Gastroesophageal sphincter (tissue), 3 donors: ENCODE measurements around the gene CPNE4.

Experiments used
- EP300 ChIP-seq: sonication (generic); formaldehyde crosslinking; IDR thresholded peaks from one replicate; pipeline ENCODE4 v1.6.1; 2017; ENCODE audit warnings: antibody characterized with exemption, mild to moderate bottlenecking
- POLR2A ChIP-seq, 2 donors: fragments of 450-650 bp; IDR thresholded peaks; one replicate each; pipeline ENCODE4 v1.6.1; 2017; ENCODE audit warnings: antibody characterized with exemption in 2 of 2, mild to moderate bottlenecking in 2 of 2, moderate library complexity in 1 of 2
- POLR2AphosphoS5 ChIP-seq: sonication (generic); formaldehyde crosslinking; IDR thresholded peaks from one replicate; pipeline ENCODE4 v1.6.1; 2017; ENCODE audit warnings: antibody characterized with exemption
- TF ChIP-seq, protein P1 (sequence below), 4 experiments: fragments of 200-600 bp in 2 of 4; fragments of 450-650 bp in 2 of 4; sonication (generic) in 1 of 4; IDR thresholded peaks; one replicate each; pipeline ENCODE4 v1.5.1; 2017 to 2019; ENCODE audit warnings: antibody characterized with exemption in 4 of 4, mild to moderate bottlenecking in 2 of 4, moderate library complexity in 2 of 4

DNA sequence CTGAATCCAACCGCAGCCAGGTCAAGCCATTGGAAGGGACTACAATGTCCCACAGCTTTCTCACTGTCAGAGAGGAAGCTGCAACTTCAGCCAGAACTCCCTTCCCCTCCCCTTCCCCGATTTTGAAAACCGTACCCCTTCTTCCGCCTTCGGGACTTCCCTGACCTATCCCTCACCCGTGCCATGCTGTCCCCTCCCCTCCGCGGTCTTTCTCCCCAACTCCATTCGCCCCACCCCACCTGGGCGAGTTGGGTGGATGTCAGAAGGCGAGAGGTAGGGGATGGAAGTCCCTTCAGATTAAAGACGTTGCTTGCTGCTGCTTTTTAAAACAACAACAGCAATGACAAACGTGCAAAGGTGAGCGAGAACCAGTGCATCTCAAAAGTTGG is 723 bp downstream of the CPNE4 start:
- TF ChIP-seq, protein P1, sequence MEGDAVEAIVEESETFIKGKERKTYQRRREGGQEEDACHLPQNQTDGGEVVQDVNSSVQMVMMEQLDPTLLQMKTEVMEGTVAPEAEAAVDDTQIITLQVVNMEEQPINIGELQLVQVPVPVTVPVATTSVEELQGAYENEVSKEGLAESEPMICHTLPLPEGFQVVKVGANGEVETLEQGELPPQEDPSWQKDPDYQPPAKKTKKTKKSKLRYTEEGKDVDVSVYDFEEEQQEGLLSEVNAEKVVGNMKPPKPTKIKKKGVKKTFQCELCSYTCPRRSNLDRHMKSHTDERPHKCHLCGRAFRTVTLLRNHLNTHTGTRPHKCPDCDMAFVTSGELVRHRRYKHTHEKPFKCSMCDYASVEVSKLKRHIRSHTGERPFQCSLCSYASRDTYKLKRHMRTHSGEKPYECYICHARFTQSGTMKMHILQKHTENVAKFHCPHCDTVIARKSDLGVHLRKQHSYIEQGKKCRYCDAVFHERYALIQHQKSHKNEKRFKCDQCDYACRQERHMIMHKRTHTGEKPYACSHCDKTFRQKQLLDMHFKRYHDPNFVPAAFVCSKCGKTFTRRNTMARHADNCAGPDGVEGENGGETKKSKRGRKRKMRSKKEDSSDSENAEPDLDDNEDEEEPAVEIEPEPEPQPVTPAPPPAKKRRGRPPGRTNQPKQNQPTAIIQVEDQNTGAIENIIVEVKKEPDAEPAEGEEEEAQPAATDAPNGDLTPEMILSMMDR (IDR thresholded peaks at IDR 0.05): no peak
- TF ChIP-seq POLR2AphosphoS5 (no peak), POLR2A (IDR thresholded peaks at IDR 0.05) (no peak), EP300 (no peak)
